ENCODE measurements around the gene CTNNA2.

The CTNNA2 gene

DNA sequence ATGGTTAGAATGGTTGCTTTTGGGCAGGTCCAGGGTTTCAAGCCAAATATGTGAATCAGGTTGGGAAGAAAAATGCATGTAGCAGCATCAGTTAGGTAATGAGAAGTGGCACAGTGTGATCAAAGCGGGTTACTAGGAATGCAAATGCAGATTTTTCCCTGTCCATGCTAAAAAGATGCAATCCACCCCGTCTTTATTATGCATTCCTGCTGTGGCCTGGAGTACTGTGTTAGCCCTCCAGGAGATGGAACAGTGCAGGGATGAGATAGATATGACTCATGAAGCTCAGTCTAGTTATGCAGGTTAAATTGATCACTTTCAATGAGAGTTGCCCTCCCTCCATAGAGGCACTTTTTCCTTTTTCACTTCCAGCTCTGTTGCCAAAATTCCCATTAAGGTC, 283.8 kb downstream of the CTNNA2 start:
- no peak for DNase-seq

DNA sequence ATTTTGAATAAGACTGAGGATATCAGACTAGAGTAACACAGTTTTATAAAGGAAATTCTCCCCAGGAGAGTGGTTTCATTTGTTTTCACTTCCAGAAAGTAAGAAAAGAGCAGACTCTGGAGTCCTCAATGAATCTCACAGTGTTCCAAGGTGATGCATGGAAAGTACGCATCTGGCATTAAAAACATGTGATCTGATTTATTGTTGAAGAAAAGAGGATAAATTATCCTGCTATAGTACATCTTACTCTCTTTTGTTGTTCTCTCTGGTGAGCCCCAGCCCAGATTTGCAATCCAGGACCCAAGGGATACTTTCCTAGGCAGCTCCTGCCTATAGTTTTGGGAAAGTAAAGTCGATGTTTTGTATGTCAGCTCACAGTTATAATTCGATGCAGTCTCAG, 285.9 kb downstream of the CTNNA2 start:
- DNase-seq: no peak

DNA sequence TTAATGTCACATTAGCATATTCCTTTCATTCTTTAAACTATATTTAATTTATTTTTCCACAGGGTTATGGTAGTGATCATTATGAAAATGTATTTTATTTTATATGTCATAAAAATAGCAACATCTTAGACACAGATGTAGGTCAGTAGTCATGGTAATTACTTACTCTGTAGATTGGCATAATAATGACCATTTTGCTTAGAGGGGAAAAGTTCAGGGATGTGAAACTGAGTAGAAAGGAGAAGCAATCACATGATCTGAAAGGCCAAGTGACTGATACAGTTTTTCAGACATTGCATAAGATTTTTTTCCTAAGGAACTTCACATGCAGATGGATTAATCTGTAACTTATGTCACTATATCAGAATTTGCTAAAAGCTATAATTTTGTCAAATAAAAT, 286.9 kb downstream of the CTNNA2 start:
- no peak for DNase-seq

DNA sequence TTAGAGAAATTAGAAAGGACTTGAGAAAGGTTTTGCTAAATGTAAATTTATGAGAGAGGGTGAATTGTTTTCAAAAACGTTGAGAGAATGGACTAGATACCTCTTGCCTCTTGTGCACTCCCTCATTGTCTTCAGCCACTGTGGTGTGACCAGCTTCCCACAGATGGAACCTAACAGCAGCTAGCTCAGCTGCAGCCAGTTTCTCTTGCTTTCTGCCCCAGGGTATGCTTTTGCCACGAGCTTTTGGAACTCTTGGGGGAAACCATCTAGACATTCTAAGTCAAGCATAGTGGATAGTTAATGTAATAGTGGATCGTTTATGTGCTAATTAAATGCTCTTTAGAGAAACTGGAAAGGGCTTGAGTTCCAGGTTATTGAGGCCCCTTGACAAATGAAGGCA, 288.2 kb downstream of the CTNNA2 start:
- DNase-seq: no peak

DNA sequence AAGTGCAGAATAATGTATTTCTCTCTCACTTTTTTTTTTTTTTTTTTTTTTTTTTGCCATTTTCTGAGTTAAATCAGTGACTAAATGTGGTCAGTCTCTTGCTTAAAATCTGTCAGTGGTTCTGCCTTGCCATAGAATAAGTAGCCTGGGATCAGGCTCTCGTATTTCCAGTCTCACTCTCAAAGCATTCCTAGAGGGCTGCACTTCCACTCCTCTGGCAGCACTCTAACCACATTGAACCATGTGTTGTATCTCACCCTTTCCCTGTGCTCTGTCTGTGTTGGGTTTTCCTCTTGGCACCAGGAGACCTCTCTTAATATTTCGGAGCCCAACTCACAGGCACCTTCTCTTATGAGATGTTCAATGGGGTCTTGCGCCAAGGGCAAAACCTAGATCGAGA, 304.4 kb downstream of the CTNNA2 start:
- DNase-seq: no peak

DNA sequence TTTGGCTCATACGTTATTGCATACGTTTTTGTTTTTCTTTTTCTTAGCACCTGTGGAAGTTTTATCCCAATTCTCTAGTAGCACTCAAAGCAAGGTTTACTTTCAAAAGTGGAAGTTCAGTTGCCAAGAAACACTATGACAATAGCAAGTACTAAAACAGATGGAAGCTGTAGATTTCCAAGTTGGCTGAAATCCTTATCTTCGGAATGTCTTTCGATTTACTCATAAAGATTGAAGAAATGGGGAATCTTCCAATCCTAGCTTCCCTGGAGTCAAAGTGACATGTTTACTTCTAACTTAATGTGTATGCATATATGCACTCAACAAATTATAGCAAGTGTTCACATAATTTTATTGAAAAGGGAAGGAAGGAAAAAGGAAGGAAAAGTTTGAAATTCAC, 307.4 kb downstream of the CTNNA2 start:
- no peak for DNase-seq

DNA sequence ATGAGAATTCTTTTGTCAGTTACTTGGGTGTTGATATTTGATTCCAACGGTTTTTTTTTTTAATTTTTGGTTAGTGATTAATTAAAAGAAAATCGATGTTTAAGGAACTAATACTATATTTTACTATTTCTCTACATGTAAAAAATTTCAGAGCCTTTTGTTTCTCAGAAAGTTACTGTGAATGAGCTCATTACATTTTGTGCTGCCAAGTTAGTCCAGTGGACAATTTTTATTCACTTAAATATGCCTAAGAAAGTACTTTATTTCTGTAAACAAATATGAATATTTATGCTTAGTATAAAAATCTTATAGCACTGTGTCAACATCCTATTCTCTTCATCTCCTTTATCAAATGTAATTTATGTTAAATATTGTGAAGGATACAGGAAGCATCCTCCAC, 309.3 kb downstream of the CTNNA2 start:
- no peak for DNase-seq

DNA sequence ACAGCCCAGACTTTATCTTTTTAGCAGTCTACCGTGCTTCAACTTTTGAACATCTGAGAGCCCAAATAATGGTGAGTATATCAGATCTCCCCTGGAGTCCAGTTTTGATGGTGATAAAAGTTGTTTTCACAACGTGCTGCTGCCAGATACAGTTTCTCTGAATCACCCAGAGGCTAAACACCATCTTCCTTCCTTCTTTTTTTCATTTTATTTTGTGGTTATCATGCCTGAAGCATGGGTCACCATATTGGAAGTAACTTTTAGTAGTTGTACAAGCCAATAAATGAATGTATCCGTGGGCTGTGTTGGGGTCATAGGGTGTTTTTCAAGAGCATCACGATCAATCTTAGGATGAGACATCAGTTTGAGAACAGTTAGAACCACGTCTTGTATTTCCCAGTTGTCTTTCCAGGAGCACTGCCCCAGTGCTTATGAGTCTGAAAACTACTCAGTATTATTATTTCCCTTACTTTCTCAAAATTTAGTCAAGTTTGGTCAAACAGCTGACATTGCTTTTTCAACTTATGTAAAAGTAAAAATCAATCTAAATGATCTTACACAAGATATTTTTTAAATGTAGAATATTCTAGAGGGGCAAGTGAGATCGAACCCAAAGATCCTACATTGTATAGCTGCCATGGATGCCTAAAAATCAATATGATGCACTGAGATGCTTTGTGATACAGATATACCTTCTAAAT, 311.4 kb downstream of the CTNNA2 start:
- no peak for DNase-seq

DNA sequence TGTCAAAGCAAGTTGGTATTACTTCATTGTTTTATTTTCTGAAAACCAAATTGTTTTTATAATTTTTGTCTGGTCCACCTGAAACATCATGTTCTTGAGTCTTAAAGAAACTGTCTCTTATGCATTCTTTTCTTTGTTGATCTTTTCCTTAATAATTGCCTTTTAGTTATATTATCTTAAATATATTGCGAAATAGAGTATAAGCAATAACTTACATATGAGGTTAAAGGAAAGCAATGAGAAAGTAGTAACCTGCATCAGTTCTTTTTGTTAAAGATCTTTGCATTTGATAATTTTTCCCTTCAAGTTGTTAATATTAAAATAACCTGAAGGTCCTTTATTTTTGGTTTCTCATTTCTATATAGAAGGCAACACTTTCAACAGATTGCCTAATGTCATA, 315.0 kb downstream of the CTNNA2 start:
- no peak for DNase-seq

DNA sequence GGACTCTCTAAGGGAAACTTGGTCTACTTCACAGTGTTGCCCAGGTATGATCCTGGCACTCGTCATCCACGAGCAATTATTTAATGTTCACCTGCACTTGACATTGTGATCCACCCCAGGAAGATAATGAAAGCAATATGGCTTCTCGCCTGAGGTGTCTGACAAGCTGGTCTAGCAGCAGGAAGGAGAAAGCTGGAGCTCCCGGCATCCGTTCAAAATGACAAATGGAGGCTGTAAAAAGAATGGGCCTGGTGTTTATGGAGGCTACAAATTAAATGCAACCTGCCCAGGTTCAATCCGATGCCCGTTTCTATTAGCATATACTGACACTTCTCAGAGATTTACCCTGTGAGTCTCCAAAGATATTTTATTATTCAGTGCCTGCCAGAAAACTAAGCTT, 317.6 kb downstream of the CTNNA2 start:
- DNase-seq: no peak

DNA sequence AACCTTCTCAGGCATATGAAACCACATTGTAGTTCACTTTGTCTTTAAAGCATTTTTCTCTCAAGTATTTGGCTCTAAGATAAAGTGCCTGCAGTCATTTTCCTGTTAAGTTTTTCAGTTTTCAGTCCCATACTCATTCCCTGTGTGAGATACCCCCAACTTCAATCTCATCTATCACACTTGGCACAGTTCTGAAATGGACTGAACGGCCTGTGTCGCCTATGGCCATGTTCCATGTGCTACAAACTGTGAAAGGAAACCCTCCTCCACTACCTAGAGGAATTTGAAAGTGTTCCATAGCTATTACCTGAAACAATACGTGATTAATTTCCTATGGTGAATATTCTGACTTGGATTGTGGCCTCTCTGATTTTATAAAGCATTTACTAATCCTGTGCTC, 319.1 kb downstream of the CTNNA2 start:
- no peak for DNase-seq

DNA sequence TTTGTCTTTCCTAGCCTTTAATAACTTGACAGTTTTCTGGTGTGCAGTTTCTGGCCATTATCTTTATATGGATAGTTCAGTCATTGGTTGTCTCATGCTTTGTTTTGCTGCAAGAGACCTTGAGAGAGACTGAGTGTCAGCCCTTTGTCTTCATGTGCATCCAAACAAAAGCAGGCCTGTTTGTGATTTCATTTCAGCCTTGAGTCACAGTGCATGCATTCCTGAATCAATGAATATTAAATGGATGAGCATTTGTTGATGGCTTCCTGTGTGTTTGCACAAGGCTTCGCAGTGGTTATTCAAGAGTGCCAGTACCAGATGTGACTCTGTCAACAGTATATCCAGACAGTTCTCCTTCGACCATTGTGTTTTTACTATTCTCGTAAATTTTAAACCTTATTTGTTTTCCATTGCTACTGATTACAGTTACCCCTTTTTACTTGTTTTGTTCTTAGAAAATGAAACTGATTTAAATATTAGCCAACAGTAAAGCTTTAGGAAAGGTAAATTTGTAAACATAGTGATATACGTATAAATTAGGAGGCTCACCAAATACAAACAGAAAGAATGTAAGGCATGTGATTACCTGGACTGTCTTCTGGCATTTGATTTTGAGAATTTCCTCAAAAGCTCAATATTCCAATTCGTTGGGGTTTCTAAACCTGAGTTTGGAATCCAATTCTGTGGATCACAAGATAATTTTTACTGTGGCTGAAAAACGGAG, 319.8 kb downstream of the CTNNA2 start:
- DNase-seq: no peak

DNA sequence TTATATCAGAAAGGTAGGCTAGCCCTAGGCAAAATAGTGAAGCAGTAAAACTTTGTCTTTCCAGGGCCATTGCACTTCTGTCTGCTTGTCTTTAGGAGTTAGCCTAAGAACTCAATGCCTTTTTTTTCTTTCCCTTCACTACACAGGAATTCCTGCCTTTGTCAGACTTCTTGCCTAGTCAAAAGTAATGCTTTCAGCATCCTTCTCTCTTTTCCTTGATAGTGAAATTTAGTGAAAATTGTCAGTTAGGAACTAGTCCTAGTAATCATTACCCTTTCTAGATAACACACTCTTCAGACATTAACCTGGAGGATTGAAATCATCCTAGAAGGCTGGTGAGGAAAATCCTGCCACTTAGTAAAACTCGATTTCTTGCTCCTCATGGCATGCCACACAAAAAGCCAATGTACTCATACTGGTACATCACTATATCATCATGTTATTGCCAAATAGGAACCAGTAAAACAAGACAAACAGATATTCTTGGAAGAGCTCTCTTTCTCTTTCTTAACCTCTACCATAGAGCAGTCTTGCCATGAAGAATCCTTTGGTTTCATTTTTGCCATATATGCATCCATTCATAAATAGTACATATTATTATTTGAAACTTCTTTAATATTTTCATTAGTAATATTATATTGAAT, 320.5 kb downstream of the CTNNA2 start:
- no peak for DNase-seq

DNA sequence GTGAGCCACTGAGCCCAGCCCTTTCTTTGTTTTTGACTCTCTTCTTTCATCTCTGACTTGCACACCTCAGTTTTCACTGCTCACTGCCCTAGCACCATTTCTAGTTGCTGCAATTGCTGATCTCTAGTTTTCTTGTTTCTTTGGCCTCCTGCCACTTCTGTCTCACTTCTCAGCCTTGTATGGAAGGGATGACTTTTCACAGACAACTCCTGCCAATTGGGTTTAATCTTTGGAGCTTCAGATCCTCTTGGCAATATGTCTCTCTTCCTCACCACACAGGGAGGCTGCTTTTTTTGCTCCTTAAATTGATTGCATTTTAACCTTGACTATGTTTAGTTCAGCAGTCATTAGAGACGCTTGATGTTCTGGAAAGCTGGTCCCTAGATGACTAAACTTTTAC, 323.1 kb downstream of the CTNNA2 start:
- DNase-seq: no peak

DNA sequence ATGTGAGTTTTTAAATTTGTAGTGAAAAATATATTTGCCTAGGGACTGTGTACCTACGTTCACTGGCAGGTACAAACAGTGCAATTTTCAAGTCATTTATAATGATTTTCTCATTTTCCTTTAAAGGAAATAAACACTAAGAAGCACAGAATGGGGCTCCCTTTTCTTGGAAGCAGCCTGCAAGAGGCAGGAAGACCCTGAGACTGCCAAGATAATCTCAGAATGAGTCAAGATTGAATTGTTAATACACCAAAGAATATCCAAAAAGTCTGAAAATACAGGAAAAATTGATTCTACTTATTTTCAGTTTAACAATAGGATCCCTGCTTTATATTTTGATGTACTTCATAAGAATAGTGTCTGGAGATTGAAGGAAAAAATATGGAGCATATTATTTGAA, 331.2 kb downstream of the CTNNA2 start:
- no peak for DNase-seq

DNA sequence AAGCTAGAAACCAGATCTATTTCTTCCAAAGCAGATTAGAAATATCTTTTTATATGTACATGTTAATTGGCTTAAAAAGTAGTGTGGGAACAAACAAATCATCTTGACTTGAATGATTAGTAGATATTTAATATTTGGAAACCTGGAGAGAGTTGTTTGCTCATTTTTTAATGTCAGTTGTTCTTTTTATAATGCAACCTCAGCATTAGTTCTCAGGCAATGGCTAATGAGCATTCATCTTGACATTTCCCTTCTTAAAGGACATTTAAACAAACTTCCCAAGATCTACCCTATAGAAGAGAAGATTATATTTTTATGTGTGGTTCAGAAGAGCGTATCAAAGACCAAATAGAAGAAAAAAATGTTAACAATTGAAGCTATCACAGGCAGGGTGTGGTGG, 334.0 kb downstream of the CTNNA2 start:
- no peak for DNase-seq

DNA sequence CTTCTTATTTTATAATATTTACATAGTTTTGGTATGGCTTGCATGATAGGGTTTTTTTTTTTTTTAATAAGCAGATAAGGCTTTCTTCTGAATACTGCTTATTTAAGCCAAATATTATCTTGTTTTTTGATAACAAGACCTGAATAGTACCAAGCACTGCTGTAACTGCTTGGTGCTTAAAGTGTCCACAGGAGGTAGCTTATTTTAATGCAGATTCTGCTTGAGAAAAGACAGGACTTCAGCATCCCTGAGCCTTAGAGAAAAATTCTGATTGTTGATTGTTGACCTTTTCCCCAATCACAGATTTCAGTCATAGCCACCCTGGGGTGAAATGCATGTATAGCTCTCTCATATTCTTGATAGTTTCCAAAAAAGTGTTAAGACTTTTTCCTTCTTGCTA, 336.4 kb downstream of the CTNNA2 start:
- DNase-seq: no peak

DNA sequence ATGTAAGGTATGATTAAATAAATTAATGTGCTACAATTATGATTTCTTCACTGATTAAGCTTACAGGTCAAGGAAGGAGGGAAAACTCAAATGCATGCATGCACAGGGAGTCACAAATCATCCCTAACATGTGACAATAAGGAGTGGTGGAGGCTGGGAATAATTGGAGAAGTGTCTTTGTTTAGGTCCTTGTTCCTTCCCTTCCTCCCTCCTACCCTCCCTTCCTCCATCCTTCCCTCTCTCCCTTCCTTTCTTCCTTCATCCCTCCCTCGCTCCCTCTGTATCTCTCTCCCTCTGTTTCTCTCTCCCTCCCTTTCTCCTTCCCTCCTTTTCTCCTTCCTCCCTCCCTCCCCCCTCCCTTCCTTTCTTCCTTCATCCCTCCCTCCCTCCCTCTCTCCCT, 337.1 kb downstream of the CTNNA2 start:
- no peak for DNase-seq

DNA sequence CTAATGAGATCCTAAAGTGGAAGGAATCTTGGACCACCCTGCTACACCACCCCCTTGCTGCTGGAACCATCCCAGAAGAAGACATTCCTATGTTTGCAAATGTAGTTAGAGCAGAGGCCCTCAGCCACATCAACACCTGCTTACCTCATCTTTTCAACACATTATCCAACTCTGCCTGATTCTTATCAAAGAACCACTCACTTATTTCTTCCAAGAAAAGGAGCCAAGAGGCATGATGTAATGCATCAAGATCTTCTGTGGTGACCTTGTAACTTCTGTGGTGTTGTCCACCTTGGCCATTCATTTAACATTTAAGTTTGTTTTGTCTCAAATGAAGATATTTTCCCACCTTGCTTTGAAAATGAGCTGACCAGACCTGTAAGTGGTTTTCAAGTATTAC, 338.1 kb downstream of the CTNNA2 start:
- DNase-seq: no peak

DNA sequence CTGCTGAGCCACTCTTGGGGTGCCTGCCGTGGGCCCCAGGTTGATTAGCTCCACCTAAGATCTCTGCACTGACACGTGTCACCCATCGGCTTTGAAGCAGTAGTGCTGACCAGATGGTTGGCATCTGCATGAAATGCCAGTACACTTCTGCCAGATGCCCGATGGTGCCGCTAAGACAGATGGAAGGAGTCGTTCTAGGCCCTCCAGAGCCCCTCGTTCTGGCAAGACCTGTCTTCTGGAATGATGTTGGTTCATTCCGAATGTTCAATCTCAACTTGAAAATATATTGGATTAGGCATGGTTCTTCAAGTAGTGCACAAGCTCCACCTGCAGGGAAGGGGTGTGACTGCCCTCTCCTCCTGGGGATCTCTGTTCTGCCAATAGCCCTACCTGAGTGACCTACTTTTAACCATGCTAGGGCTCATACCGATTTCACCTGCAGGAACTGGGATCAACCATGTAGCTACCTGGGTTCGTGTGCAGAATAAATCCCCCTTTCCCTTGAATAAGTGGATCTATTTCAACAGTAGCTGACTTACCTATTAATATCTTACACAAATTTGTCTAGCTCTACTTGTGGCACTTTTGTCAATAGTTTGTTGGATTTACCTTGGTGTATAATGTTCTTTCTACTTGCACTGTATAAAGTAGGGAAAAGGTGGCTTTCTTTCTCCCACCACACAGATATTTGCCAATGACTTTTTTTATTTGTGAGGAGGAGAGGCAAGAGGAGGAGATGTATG, 342.6 kb downstream of the CTNNA2 start:
- DNase-seq: peak; percentile 4

DNA sequence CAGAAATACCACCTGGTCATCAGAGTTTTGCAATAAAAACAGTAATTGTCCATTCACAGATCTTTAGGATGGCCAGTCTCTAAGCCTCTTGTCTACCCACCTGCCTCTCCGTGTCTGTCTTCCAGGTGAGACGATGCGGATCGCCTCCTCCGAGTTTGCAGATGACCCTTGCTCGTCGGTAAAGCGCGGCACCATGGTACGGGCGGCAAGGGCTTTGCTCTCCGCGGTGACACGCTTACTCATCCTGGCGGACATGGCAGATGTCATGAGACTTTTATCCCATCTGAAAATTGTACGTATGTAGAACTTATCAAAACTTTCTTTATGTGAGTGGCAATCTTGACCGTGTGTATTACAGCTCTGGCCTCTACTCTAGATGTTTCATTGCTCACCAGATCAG, 345.0 kb downstream of the CTNNA2 start:
- no peak for DNase-seq

DNA sequence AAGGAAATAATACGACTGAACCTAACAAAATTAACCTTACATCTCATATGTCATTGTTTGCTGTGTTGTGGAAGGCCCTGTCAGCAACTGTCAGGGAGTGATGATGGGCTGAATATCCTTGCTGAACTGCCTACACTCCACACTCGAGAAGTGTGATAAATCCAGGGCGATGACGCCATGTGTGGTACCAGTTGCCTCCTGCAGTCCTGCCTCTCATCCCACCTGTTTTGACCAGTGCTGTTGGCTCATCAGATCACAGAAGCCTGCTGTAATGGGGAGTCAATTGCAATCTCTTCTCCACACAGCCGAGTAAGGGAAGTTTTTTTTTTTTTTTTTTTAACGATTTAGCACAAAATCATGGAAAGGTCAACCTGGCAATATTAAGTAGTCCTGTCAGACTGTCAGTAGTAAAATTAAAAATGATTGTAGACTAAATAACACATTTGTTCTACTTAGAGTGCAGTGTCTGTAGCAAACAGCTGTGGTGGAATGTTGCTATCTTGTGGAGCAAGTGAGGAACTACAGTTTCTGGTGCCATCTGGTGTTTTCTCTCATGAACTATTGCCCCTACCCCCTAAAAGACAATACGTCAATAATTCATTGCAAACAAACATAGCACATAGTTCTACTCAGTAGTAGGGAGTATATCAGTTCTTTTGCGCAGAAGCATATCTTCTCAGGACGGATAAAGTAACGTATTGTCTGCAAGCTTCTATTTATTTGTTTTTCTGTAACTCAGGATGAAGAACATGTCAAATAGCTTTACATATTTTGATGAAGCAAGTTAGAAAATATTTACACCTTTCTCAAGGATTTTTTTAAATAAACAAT, 347.6 kb downstream of the CTNNA2 start:
- DNase-seq: peak; percentile 19

DNA sequence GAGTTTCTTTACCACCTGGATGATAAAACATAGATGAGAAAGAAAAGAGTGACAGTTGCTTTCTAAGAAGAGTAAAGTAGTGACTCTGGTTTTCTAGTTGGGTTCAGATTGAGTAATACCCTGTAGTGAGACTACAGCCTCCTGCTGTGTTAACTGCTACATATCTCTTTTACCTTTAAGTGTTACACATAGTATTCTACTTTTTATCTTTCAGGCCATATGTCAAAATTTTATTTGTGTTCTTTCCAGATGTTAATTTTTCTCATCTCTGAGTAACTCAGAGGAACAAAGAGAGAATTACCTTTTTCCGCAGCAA, 348.2 kb downstream of the CTNNA2 start:
- DNase-seq: no peak

Measured in fibroblast of skin of right biceps (primary cell).